ENCODE results near the gene GSTM5. TPM values are rescaled to one million over a fixed set of nuclear protein-coding genes. Genes with fewer than 3 reads are reported as not detected.
"Not testable (repeated sequence)": the region's sequence is repeated elsewhere in the genome, so short reads cannot be mapped to it uniquely, and the experiment has no call there.

Gene GSTM5
- total RNA-seq (2014; rRNA removed; shearing (Covaris generic)): 0.48 TPM in 1 of 2 replicates, not detected in the other

GRCh38 chr1:109711593-109712320 lies at the start of gene GSTM5:
TSS of gene GSTM5 (plus strand) at chr1:109712251. CDS start at chr1:109712313, 62 bp downstream.
- not testable (repeated sequence) for DNase-seq (ENCODE audit: low read depth)

- DNase-seq (ENCODE audit: low read depth): no peak
These were observed 47.4 kb upstream of the GSTM5 start for GRCh38 chr1:109664671-109665070.

- peak; percentile 89 for DNase-seq (ENCODE audit: low read depth)
These were observed 44.5 kb upstream of the GSTM5 start, which contains the start of gene GSTM2 for GRCh38 chr1:109667452-109668122. TSS of gene GSTM2 (plus strand) at chr1:109668057. CDS start at chr1:109668116, 59 bp downstream.

GRCh38 chr1:109668123-109668775 lies 43.8 kb upstream of the GSTM5 start:
- DNase-seq (ENCODE audit: low read depth): no peak

- DNase-seq (ENCODE audit: low read depth): no peak
These were observed 42.7 kb upstream of the GSTM5 start for GRCh38 chr1:109669246-109669948.

GRCh38 chr1:109669949-109670302 lies 42.1 kb upstream of the GSTM5 start:
- not testable (repeated sequence) for DNase-seq (ENCODE audit: low read depth)

GRCh38 chr1:109671067-109671466 lies 41.0 kb upstream of the GSTM5 start:
- DNase-seq (ENCODE audit: low read depth): no peak

- DNase-seq (ENCODE audit: low read depth): not testable (repeated sequence)
These were observed 38.2 kb upstream of the GSTM5 start for GRCh38 chr1:109673861-109674260.

- not testable (repeated sequence) for DNase-seq (ENCODE audit: low read depth)
These were observed 35.2 kb upstream of the GSTM5 start for GRCh38 chr1:109676683-109677381.

GRCh38 chr1:109677459-109677858 lies 34.6 kb upstream of the GSTM5 start:
- DNase-seq (ENCODE audit: low read depth): no peak

- not testable (repeated sequence) for DNase-seq (ENCODE audit: low read depth)
These were observed 33.4 kb upstream of the GSTM5 start for GRCh38 chr1:109678637-109679036.

GRCh38 chr1:109684777-109685176 lies 27.3 kb upstream of the GSTM5 start:
- not testable (repeated sequence) for DNase-seq (ENCODE audit: low read depth)

- not testable (repeated sequence) for DNase-seq (ENCODE audit: low read depth)
These were observed 26.7 kb upstream of the GSTM5 start for GRCh38 chr1:109685399-109685798.

- not testable (repeated sequence) for DNase-seq (ENCODE audit: low read depth)
These were observed 26.2 kb upstream of the GSTM5 start for GRCh38 chr1:109685890-109686289.

- DNase-seq (ENCODE audit: low read depth): not testable (repeated sequence)
These were observed 24.9 kb upstream of the GSTM5 start for GRCh38 chr1:109687109-109687508.

- no peak for DNase-seq (ENCODE audit: low read depth)
These were observed 24.2 kb upstream of the GSTM5 start, which contains the start of gene GSTM1 for GRCh38 chr1:109687641-109688499. TSS of gene GSTM1 (plus strand) at chr1:109687817. CDS start at chr1:109687874, 57 bp downstream.

GRCh38 chr1:109689844-109690405 lies 22.1 kb upstream of the GSTM5 start:
- no peak for DNase-seq (ENCODE audit: low read depth)

GRCh38 chr1:109691759-109692158 lies 20.3 kb upstream of the GSTM5 start:
- DNase-seq (ENCODE audit: low read depth): no peak

- not testable (repeated sequence) for DNase-seq (ENCODE audit: low read depth)
These were observed 17.7 kb upstream of the GSTM5 start for GRCh38 chr1:109694400-109694799.

GRCh38 chr1:109695138-109695537 lies 16.9 kb upstream of the GSTM5 start:
- DNase-seq (ENCODE audit: low read depth): not testable (repeated sequence)
